Measurements from ENCODE around the gene LYRM4. TPM values are rescaled to one million over a fixed set of nuclear protein-coding genes. Genes with fewer than 3 reads are reported as not detected.

LYRM4 gene
- total RNA-seq, 1 donor from 2014 or later, result 39.0 TPM

GRCh38 chr6:5149159-5149704 lies 111.5 kb downstream of the LYRM4 start:
- no peaks in the 10 kb centered on the region for H3K4me1 Mint-ChIP-seq (ENCODE audit: unreplicated experiment)
- H3K36me3 Mint-ChIP-seq (ENCODE audit: low read depth, unreplicated experiment), result no peaks in the 10 kb centered on the region
- H3K27ac Mint-ChIP-seq (ENCODE audit: unreplicated experiment), result no peak overlapping the region
- no peak for DNase-seq (ENCODE audit: low spot score)
- TF ChIP-seq, protein P1, sequence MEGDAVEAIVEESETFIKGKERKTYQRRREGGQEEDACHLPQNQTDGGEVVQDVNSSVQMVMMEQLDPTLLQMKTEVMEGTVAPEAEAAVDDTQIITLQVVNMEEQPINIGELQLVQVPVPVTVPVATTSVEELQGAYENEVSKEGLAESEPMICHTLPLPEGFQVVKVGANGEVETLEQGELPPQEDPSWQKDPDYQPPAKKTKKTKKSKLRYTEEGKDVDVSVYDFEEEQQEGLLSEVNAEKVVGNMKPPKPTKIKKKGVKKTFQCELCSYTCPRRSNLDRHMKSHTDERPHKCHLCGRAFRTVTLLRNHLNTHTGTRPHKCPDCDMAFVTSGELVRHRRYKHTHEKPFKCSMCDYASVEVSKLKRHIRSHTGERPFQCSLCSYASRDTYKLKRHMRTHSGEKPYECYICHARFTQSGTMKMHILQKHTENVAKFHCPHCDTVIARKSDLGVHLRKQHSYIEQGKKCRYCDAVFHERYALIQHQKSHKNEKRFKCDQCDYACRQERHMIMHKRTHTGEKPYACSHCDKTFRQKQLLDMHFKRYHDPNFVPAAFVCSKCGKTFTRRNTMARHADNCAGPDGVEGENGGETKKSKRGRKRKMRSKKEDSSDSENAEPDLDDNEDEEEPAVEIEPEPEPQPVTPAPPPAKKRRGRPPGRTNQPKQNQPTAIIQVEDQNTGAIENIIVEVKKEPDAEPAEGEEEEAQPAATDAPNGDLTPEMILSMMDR (IDR thresholded peaks at IDR 0.05; ENCODE audit: unreplicated experiment), result no peak
- H3K4me3 Mint-ChIP-seq (ENCODE audit: unreplicated experiment), result no peak overlapping the region
- peaks cover 1% of the 10 kb centered on the region for H3K27me3 Mint-ChIP-seq (ENCODE audit: unreplicated experiment)
- H3K9me3 Mint-ChIP-seq (ENCODE audit: unreplicated experiment), result no peaks in the 10 kb centered on the region

- TF ChIP-seq, protein P1 (IDR thresholded peaks at IDR 0.05; ENCODE audit: unreplicated experiment), result no peak
- Mint-ChIP-seq H3K4me1 (ENCODE audit: unreplicated experiment) (peaks cover 3% of the 10 kb centered on the region), H3K9me3 (ENCODE audit: unreplicated experiment) (no peaks in the 10 kb centered on the region), H3K27me3 (ENCODE audit: unreplicated experiment) (peaks cover 1% of the 10 kb centered on the region), H3K4me3 (ENCODE audit: unreplicated experiment) (no peak overlapping the region), H3K27ac (ENCODE audit: unreplicated experiment) (no peak overlapping the region), H3K36me3 (ENCODE audit: low read depth, unreplicated experiment) (no peaks in the 10 kb centered on the region)
- no peak for DNase-seq (ENCODE audit: low spot score)
Observed at GRCh38 chr6:5146398-5146797, 114.4 kb downstream of the LYRM4 start.

DNA sequence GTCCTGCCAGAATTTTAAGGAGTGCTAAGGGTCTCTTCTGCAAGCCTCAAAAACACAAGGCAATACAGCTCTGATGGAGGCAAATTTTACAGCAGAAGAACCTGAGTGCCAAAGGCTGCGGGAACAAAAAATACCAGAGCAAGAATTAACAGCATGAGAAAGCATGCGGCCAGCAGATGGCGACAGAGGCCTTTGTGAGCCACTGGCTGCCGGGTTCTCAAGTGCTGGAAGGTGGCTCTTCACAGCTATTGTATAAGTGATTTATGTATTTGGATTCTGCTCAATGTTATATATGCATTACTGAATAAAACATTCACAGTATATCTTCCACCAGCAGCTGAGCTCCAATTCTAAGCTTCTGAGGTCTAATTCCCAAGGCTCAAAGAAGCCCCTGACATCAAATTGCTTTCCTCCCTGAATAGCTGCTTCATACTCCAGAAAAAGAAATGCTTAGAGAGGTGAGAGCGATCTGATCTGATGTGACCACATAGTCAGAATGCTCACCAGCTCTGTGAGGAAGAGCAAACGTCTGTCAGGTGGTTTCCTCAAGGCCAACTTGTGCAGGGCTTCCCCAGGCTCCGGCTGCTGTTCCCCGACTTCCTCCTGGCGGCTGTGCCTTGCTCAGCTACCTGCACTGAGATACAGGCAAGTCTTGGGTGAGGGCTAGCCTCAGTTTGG lies 117.0 kb downstream of the LYRM4 start:
- Mint-ChIP-seq H3K27me3 (ENCODE audit: unreplicated experiment) (peaks cover 1% of the 10 kb centered on the region), H3K36me3 (ENCODE audit: low read depth, unreplicated experiment) (no peaks in the 10 kb centered on the region), H3K4me3 (ENCODE audit: unreplicated experiment) (no peak overlapping the region), H3K9me3 (ENCODE audit: unreplicated experiment) (no peaks in the 10 kb centered on the region), H3K4me1 (ENCODE audit: unreplicated experiment) (peaks cover 10% of the 10 kb centered on the region), H3K27ac (ENCODE audit: unreplicated experiment) (no peak overlapping the region)
- TF ChIP-seq, protein P1 (IDR thresholded peaks at IDR 0.05; ENCODE audit: unreplicated experiment), result peak; percentile 85
- peak; percentile 84 for DNase-seq (ENCODE audit: low spot score)

DNA sequence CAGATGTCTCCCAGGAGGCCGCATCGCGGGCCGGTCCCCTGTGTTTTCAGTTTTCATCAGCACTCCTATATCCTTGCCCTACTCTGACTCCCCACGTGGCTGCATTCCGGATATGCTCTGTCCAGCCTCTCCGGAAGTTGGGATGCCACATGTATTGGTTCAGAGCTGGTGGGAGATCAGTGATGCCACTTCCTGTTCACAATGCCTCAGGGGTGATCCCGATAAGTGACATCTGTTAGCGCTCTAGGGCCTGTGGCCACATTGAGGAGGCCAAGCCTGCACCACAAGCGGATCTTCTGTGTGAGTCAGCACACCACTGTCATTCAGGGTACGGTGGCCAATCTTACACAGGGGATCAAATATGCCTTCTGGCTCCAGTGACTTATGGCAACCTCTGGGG lies 117.8 kb downstream of the LYRM4 start:
- Mint-ChIP-seq H3K36me3 (ENCODE audit: low read depth, unreplicated experiment) (no peaks in the 10 kb centered on the region), H3K4me3 (ENCODE audit: unreplicated experiment) (no peak overlapping the region), H3K9me3 (ENCODE audit: unreplicated experiment) (no peaks in the 10 kb centered on the region), H3K27me3 (ENCODE audit: unreplicated experiment) (peaks cover 1% of the 10 kb centered on the region), H3K4me1 (ENCODE audit: unreplicated experiment) (peaks cover 10% of the 10 kb centered on the region), H3K27ac (ENCODE audit: unreplicated experiment) (no peak overlapping the region)
- no peak for DNase-seq (ENCODE audit: low spot score)
- TF ChIP-seq, protein P1 (IDR thresholded peaks at IDR 0.05; ENCODE audit: unreplicated experiment), result no peak

DNA sequence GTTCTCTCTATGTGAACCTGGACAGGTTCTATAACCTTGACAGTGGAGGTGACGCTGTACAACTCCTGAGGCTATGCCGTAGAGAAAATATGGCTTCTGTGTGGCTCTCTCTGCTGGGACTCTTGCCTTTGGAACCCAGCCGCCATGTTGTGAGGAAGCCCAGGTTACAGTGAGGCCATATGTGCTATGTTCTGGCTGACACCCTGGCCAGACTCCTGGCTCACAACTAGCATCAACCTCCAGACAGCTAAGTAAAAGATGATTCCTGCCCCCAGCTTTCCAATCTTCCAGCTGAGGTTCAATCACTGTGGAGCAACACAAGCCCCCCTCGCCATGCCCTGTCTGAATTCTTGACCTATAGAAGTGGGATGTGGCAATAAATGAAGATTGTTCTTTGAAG lies 118.6 kb downstream of the LYRM4 start:
- Mint-ChIP-seq H3K4me1 (ENCODE audit: unreplicated experiment) (peaks cover 10% of the 10 kb centered on the region), H3K36me3 (ENCODE audit: low read depth, unreplicated experiment) (no peaks in the 10 kb centered on the region), H3K27ac (ENCODE audit: unreplicated experiment) (no peak overlapping the region), H3K27me3 (ENCODE audit: unreplicated experiment) (peaks cover 1% of the 10 kb centered on the region), H3K4me3 (ENCODE audit: unreplicated experiment) (no peak overlapping the region), H3K9me3 (ENCODE audit: unreplicated experiment) (no peaks in the 10 kb centered on the region)
- TF ChIP-seq, protein P1 (IDR thresholded peaks at IDR 0.05; ENCODE audit: unreplicated experiment), result no peak
- DNase-seq (ENCODE audit: low spot score), result no peak
